Lower lobe of right lung (tissue), 2 donors: ENCODE measurements around the gene STC2. TPM values are rescaled to one million over a fixed set of nuclear protein-coding genes. Genes with fewer than 3 reads are reported as not detected.

Experiments used
- ATAC-seq, 2 donors: fragments of 200-7000 bp; cut with Tn5 transposase; one replicate each; pipeline ENCODE4 v1.9.1; 2020 to 2022; ENCODE audit warnings: mild to moderate bottlenecking in 2 of 2, moderate library complexity in 2 of 2
- DNase-seq: peaks from one replicate; pipeline ENCODE4 v3.0.0-alpha.2; 2020
- H3K27ac ChIP-seq: fragments of 200-600 bp; one replicate; pipeline ENCODE4 v1.8.0; 2022
- H3K27me3 ChIP-seq: fragments of 200-600 bp; one replicate; pipeline ENCODE4 v1.8.0; 2022; ENCODE audit warnings: low read depth
- H3K36me3 ChIP-seq: fragments of 200-600 bp; one replicate; pipeline ENCODE4 v1.8.0; 2022; ENCODE audit warnings: mild to moderate bottlenecking
- H3K4me1 ChIP-seq: fragments of 200-600 bp; one replicate; pipeline ENCODE4 v1.8.0; 2022
- H3K4me3 ChIP-seq: fragments of 200-600 bp; one replicate; pipeline ENCODE4 v1.8.0; 2022; ENCODE audit warnings: mild to moderate bottlenecking
- H3K9me3 ChIP-seq: fragments of 200-600 bp; one replicate; pipeline ENCODE4 v1.8.0; 2022
- CTCF ChIP-seq: fragments of 200-600 bp; IDR thresholded peaks from one replicate; pipeline ENCODE4 v1.8.0; 2022; ENCODE audit warnings: antibody characterized with exemption, mild to moderate bottlenecking
- intact Hi-C: fragments of 100-400 bp; cut with DNase I; formaldehyde crosslinking; loops from one replicate; pipeline ENCODE4 v1.11.0; 2022
- total RNA-seq: library from RNA; stranded (reverse); fragmentation: NEBNext Ultra II Directional; extraction: Animal tissue kit (Norgen Biotek cat#: 25700); gene quantifications from one replicate; pipeline ENCODE4 v1.2.1, GENCODE V29; 2021
- donor health status: DM: no; HTN: yes; CAD: no; lungs with severe emphysema.

The STC2 gene
- total RNA-seq, 1 donor from 2014 or later, result 10.8 TPM

- intact Hi-C loops, result no loop called here
- H3K9me3 ChIP-seq, result peaks cover 5% of the 10 kb centered on the region
- no peaks in the 10 kb centered on the region for H3K36me3 ChIP-seq
- TF ChIP-seq CTCF, result no peak
- ATAC-seq, result no peak
- no peak for DNase-seq
- peaks cover 41% of the 10 kb centered on the region for H3K27me3 ChIP-seq
- no peak overlapping the region for H3K27ac ChIP-seq
- H3K4me3 ChIP-seq, result no peak overlapping the region
- peaks cover 7% of the 10 kb centered on the region for H3K4me1 ChIP-seq
Observed at GRCh38 chr5:173279166-173279565, 49.0 kb downstream of the STC2 start.

- no peak overlapping the region for H3K4me3 ChIP-seq
- no peak overlapping the region for H3K27ac ChIP-seq
- intact Hi-C loops, result no loop called here
- H3K36me3 ChIP-seq, result no peaks in the 10 kb centered on the region
- peaks cover 35% of the 10 kb centered on the region for H3K27me3 ChIP-seq
- H3K9me3 ChIP-seq, result peaks cover 5% of the 10 kb centered on the region
- ATAC-seq, result no peak
- TF ChIP-seq CTCF, result no peak
- peaks cover 3% of the 10 kb centered on the region for H3K4me1 ChIP-seq
- DNase-seq, result no peak
Observed at GRCh38 chr5:173278641-173279040, 49.6 kb downstream of the STC2 start.

GRCh38 chr5:173278172-173278571, 50.0 kb downstream of the STC2 start:
- no peak for TF ChIP-seq CTCF
- no peak for ATAC-seq
- no peak for DNase-seq
- Histone ChIP-seq H3K36me3 (no peaks in the 10 kb centered on the region), H3K9me3 (peaks cover 5% of the 10 kb centered on the region), H3K27me3 (peaks cover 33% of the 10 kb centered on the region), H3K4me3 (no peak overlapping the region), H3K27ac (no peak overlapping the region), H3K4me1 (no peaks in the 10 kb centered on the region)
- intact Hi-C loops, result no loop called here

GRCh38 chr5:173274771-173275170, 53.4 kb downstream of the STC2 start:
- no peaks in the 10 kb centered on the region for H3K4me1 ChIP-seq
- DNase-seq (no peak), ATAC-seq (no peak)
- H3K4me3 ChIP-seq, result no peak overlapping the region
- H3K27me3 ChIP-seq, result peaks cover 8% of the 10 kb centered on the region
- no peak for TF ChIP-seq CTCF
- intact Hi-C loops, result no loop called here
- peaks cover 5% of the 10 kb centered on the region for H3K9me3 ChIP-seq
- no peaks in the 10 kb centered on the region for H3K36me3 ChIP-seq
- no peak overlapping the region for H3K27ac ChIP-seq

- intact Hi-C loops, result no loop called here
- no peak overlapping the region for H3K27ac ChIP-seq
- TF ChIP-seq CTCF, result no peak
- peaks cover 15% of the 10 kb centered on the region for H3K27me3 ChIP-seq
- H3K9me3 ChIP-seq, result peaks cover 5% of the 10 kb centered on the region
- ATAC-seq (peak in 1 of 2 donors; percentile 73), DNase-seq (peak; percentile 67)
- no peak overlapping the region for H3K4me3 ChIP-seq
- no peaks in the 10 kb centered on the region for H3K4me1 ChIP-seq
- no peaks in the 10 kb centered on the region for H3K36me3 ChIP-seq
Observed at GRCh38 chr5:173271419-173271818, 56.8 kb downstream of the STC2 start.
